ENCODE measurements around the gene WIPI1. TPM values are rescaled to one million over a fixed set of nuclear protein-coding genes. Genes with fewer than 3 reads are reported as not detected.

WIPI1 gene
- total RNA-seq, 4 donors from 2014 or later, result 62.6 to 313 (median 97.1) TPM

DNA sequence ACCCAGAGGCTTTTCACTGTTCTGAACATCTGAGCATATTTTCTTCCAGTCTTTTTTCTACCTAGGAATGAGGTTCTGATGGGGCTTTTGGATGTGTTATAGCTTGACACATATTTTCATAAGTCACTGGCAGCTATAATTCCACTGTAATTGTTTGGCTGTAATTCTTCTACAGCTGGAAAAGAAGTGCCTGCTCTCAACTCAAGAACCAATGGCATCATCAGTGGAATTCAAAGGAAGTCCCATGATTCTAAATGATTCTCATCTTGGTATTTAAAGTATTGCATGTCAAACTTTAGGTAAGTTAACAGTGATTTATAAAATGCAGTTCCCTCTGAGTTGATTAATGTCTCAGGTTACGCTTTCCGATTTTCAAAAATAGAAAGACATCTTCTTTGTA is 16.8 kb downstream of the WIPI1 start:
- H3K4me3 ChIP-seq, result no peak overlapping the region
- in situ Hi-C loops (cut with MboI; ENCODE audit: low pct_ligation_motif_present in 1 of 4, low pct_unique_long_range_greater_than_20kb in 1 of 4, low sequenced_read_pairs in 3 of 4) (no loop called here), intact Hi-C loops (cut with DNase I; ENCODE audit: low total_unique reads) (no loop called here)
- peaks cover 0 to 7% (median 3%) of the 10 kb centered on the region in 4 donors for H3K36me3 ChIP-seq
- DNase-seq, result no peak
- TF ChIP-seq POLR2AphosphoS5 (IDR thresholded peaks at IDR 0.05), result no peak
- TF ChIP-seq POLR2A (IDR thresholded peaks at IDR 0.05), result no peak
- TF ChIP-seq EP300 (IDR thresholded peaks at IDR 0.05; ENCODE audit: low read depth), result no peak
- 94 to 100% methylated on average over 2 of the region's 2 CpGs for WGBS, 2 donors (ENCODE audit: low coverage in 1 of 2)
- no peaks in the 10 kb centered on the region for H3K27me3 ChIP-seq
- no peaks in the 10 kb centered on the region for H3K9me3 ChIP-seq
- H3K4me1 ChIP-seq, result peaks cover 0 to 43% (median 24%) of the 10 kb centered on the region in 4 donors
- no peak overlapping the region for H3K27ac ChIP-seq

DNA sequence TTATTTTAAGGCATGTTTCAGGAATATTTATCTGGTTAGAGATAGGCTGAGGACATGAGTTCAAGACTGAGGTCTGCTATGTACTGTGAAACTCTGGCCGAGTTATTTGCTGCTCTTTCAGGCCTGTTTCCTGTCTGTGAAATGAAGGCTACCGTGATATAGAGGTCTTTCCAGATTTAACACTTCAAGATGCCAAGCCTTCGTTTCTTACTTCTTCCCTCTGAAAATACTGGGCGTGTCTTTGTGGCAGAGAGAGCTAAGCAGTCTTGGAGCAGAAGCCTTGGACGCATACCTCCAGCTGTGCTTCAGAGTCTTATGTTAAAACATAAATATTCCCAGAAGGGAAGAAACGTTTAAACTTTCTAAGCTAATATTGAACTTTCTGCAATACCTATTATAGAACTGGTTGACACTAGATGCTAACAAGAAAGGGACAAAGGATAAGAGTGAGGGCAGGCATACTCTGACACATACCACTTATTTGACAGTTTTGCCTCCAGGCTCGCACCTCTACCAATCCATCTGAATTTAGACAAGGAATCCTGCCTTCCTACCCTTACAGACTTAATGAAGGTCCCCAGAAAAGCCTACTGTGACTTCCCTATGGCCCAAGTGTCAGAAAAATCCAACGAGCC is 17.5 kb downstream of the WIPI1 start:
- TF ChIP-seq POLR2AphosphoS5 (IDR thresholded peaks at IDR 0.05), result no peak
- no peak for TF ChIP-seq POLR2A (IDR thresholded peaks at IDR 0.05)
- peaks cover 0 to 15% (median 7%) of the 10 kb centered on the region in 4 donors for H3K36me3 ChIP-seq
- H3K4me3 ChIP-seq, result no peak overlapping the region
- peaks cover 0 to 43% (median 24%) of the 10 kb centered on the region in 4 donors for H3K4me1 ChIP-seq
- intact Hi-C loops (cut with DNase I; ENCODE audit: low total_unique reads), result loop anchor here (10.0 kb wide), 1 partner anchor 1965 kb away; no protein-coding TSS in a partner anchor
- no peak for DNase-seq
- no peak overlapping the region for H3K27ac ChIP-seq
- H3K9me3 ChIP-seq, result no peaks in the 10 kb centered on the region
- 69 to 71% methylated on average over 4 to 8 of the region's 8 CpGs for WGBS, 2 donors (ENCODE audit: low coverage in 1 of 2)
- in situ Hi-C loops (cut with MboI; ENCODE audit: low pct_ligation_motif_present in 1 of 4, low pct_unique_long_range_greater_than_20kb in 1 of 4, low sequenced_read_pairs in 3 of 4), result loop anchor here in 2 of 4 donors (10.0 kb wide), 1 partner anchor 175 kb away; no protein-coding TSS in a partner anchor
- H3K27me3 ChIP-seq, result no peaks in the 10 kb centered on the region

DNA sequence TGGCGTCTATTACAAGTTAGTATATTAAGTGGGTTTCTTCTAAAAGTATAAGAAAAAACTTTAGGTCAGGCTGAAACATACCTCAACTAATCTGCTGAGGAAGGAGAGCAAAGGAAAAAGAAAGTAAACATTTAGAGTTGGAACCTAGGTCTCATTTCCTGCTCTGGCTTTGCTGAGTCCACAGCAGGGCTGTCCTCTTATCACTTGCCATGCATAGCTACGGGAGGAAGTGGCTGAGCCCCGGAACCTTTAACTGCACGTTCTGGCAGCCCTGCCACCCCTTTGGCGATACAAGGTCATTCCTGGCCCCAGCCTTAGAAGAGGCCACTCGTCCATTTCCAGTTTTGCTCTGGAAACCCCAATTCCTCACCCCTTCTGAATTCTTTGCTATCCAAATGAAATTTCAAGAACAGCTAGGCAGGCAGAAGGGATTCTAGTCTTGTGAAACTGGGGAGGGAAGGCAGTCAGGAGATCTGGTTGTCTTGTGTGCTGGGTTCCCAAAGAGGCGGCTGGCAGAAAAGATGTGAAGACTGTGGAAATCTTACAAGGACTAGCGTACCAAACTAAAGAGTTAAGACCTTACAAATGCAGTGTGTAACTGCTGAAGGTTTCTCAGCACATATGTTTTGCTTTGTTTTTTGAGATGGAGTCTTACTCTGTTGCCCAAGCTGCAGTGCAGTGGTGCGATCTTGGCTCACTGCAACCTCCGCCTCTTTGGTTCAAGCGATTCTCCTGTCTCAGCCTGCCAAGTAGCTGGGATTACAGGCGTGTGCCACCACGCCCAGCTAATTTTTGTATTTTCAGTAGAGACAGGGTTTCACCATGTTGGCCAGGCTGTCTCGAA is 19.1 kb downstream of the WIPI1 start:
- no peaks in the 10 kb centered on the region for H3K9me3 ChIP-seq
- peak overlapping the region; percentile 69 to 83 (median 74) for H3K27ac ChIP-seq
- H3K27me3 ChIP-seq, result no peaks in the 10 kb centered on the region
- in situ Hi-C loops (cut with MboI; ENCODE audit: low pct_ligation_motif_present in 1 of 4, low pct_unique_long_range_greater_than_20kb in 1 of 4, low sequenced_read_pairs in 3 of 4) (loop anchor here in 2 of 4 donors (10.0 kb wide), 1 partner anchor 173 kb away; no protein-coding TSS in a partner anchor), intact Hi-C loops (cut with DNase I; ENCODE audit: low total_unique reads) (loop anchor here (10.0 kb wide), 1 partner anchor 1967 kb away; no protein-coding TSS in a partner anchor)
- TF ChIP-seq EP300 (IDR thresholded peaks at IDR 0.05; ENCODE audit: low read depth), result no peak
- TF ChIP-seq POLR2A (IDR thresholded peaks at IDR 0.05), result peak; percentile 11
- H3K4me1 ChIP-seq, result peaks cover 0 to 43% (median 24%) of the 10 kb centered on the region in 4 donors
- peak; percentile 68 for DNase-seq
- WGBS, 2 donors (ENCODE audit: low coverage in 1 of 2), result 61 to 76% methylated on average over 9 to 14 of the region's 14 CpGs
- peaks cover 0 to 26% (median 11%) of the 10 kb centered on the region in 4 donors for H3K36me3 ChIP-seq
- H3K4me3 ChIP-seq, result no peak overlapping the region

DNA sequence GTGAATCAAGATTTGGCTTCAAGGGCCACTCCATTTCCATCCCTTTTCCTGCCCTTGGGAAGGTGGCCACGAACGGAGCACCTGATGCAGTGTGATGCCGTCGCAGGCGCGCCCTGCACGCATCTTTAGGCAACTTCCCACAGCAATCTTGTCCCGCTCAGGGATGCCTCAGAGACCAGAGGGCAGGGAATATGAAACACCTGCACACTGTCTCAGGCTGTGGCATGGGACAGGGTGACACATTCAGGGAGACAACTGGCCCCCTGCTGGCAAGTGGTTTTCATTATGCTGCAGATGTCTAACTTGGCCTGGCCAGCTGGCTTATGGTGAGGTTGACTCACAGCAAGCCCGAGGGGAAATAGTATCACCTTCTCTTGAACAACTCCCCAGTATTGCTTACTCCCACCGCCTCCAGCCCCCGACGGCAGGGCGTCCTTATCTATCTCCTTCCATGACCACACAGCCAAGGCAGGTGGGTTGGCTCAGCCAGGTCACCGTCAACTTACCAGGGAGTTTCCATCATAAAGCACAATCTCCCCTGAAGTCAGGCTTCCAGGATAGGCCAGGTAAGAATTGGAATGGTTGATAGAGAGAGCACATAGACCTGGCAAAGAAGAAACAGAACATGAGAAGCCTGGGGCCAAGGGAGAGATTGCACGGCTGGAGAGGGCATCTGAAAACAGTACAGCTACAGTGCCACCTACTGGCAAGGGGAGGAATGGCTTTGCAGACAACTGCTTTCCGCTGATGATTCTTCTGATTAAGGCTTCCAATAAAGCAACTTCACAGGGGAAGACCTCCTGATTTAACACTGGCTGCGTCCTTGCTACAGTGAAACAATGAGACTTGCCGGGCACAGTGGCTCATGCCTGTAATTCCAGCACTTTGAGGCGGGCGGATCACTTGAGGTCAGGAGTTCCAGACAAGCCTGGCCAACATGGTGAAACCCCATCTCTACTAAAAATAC is 21.1 kb downstream of the WIPI1 start:
- Histone ChIP-seq H3K4me3 (no peak overlapping the region), H3K4me1 (peaks cover 0 to 35% (median 19%) of the 10 kb centered on the region in 4 donors), H3K36me3 (peaks cover 0 to 43% (median 17%) of the 10 kb centered on the region in 4 donors), H3K9me3 (no peaks in the 10 kb centered on the region), H3K27ac (peak overlapping the region in 2 of 4 donors; percentile 2 to 33), H3K27me3 (no peaks in the 10 kb centered on the region)
- TF ChIP-seq, protein P1, sequence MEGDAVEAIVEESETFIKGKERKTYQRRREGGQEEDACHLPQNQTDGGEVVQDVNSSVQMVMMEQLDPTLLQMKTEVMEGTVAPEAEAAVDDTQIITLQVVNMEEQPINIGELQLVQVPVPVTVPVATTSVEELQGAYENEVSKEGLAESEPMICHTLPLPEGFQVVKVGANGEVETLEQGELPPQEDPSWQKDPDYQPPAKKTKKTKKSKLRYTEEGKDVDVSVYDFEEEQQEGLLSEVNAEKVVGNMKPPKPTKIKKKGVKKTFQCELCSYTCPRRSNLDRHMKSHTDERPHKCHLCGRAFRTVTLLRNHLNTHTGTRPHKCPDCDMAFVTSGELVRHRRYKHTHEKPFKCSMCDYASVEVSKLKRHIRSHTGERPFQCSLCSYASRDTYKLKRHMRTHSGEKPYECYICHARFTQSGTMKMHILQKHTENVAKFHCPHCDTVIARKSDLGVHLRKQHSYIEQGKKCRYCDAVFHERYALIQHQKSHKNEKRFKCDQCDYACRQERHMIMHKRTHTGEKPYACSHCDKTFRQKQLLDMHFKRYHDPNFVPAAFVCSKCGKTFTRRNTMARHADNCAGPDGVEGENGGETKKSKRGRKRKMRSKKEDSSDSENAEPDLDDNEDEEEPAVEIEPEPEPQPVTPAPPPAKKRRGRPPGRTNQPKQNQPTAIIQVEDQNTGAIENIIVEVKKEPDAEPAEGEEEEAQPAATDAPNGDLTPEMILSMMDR (IDR thresholded peaks at IDR 0.05), result peak; percentile 86 to 95 (median 91)
- TF ChIP-seq EP300 (IDR thresholded peaks at IDR 0.05; ENCODE audit: low read depth) (no peak), POLR2A (IDR thresholded peaks at IDR 0.05) (no peak), POLR2AphosphoS5 (IDR thresholded peaks at IDR 0.05) (no peak)
- DNase-seq, result peak; percentile 84
- intact Hi-C loops (cut with DNase I; ENCODE audit: low total_unique reads), result loop anchor here (10.0 kb wide), 1 partner anchor 1969 kb away; no protein-coding TSS in a partner anchor
- in situ Hi-C loops (cut with MboI; ENCODE audit: low pct_ligation_motif_present in 1 of 4, low pct_unique_long_range_greater_than_20kb in 1 of 4, low sequenced_read_pairs in 3 of 4), result loop anchor here in 2 of 4 donors (10.0 kb wide), 1 partner anchor 171 kb away; no protein-coding TSS in a partner anchor
- WGBS, 2 donors (ENCODE audit: low coverage in 1 of 2), result 69% methylated on average over 20 of the region's 20 CpGs; no CpG with 5 or more reads in 1 of the 2 donors

DNA sequence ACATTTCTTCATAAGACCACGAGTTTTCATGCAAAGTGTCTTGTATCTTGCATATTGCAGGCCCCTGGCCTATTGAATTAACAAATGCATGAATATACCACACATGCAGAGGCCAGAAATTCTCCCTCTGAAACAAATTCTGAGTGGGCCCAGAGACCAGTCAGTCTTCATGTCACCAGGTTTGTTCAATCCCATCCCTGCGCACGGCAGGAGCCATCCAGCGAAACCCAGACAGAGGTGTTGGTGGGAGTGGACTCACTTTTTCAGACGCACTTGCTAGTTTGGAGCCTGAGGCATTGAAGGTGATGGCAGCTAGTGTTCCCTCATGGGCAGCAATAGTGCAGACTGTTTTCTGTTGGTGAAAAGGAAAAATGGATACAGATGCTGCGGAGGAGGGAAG is 21.9 kb downstream of the WIPI1 start:
- in situ Hi-C loops (cut with MboI; ENCODE audit: low pct_ligation_motif_present in 1 of 4, low pct_unique_long_range_greater_than_20kb in 1 of 4, low sequenced_read_pairs in 3 of 4) (loop anchor here in 2 of 4 donors (10.0 kb wide), 1 partner anchor 171 kb away; no protein-coding TSS in a partner anchor), intact Hi-C loops (cut with DNase I; ENCODE audit: low total_unique reads) (loop anchor here (10.0 kb wide), 1 partner anchor 1969 kb away; no protein-coding TSS in a partner anchor)
- no peak for DNase-seq
- no peaks in the 10 kb centered on the region for H3K9me3 ChIP-seq
- H3K27me3 ChIP-seq, result no peaks in the 10 kb centered on the region
- peaks cover 0 to 30% (median 16%) of the 10 kb centered on the region in 4 donors for H3K4me1 ChIP-seq
- H3K4me3 ChIP-seq, result no peak overlapping the region
- no peak overlapping the region for H3K27ac ChIP-seq
- H3K36me3 ChIP-seq, result peaks cover 0 to 48% (median 21%) of the 10 kb centered on the region in 4 donors
- 89 to 90% methylated on average over 6 of the region's 6 CpGs for WGBS, 2 donors (ENCODE audit: low coverage in 1 of 2)
- TF ChIP-seq POLR2AphosphoS5 (IDR thresholded peaks at IDR 0.05) (no peak), POLR2A (IDR thresholded peaks at IDR 0.05) (no peak), EP300 (IDR thresholded peaks at IDR 0.05; ENCODE audit: low read depth) (no peak)
- TF ChIP-seq, protein P1 (IDR thresholded peaks at IDR 0.05), result no peak
